Measurements from ENCODE around the gene NRF1. TPM values are rescaled to one million over a fixed set of nuclear protein-coding genes. Genes with fewer than 3 reads are reported as not detected.

Gene NRF1
- total and polyA plus RNA-seq, 2 of the 13 experiments (the other 11 are each of a cell fraction or from before 2014, with no cell fraction given): 9.3 to 10.1 TPM

DNA sequence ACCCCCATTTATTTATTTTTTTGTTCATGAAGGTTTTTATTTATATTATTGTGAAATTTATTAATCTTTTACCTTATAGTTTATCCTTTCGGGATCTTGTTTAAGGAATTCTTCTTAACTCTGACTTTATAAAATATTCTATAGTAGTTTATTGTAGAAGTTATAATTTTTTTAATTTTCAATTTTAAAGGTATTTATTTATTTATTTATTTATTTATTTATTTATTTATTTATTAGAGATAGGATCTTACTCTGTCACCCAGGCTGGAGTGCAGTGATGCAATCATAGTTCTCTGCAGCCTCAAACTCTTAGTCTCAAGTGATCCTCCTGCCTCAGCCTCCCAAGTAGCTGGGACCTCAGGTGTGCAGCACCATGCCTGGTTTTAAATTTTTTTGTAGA lies 56.0 kb downstream of the NRF1 start:
- in situ Hi-C loops (cut with HindIII; ENCODE audit: extremely low pct_ligation_motif_present, low pct_unique_long_range_greater_than_20kb): loop anchor here (10.0 kb wide), 1 partner anchor 347 kb away; no protein-coding TSS in a partner anchor
- no peaks in the 10 kb centered on the region for H3K79me2 ChIP-seq (ENCODE audit: insufficient read depth, low read length)
- FAIRE-seq: no peak

More for the DNA sequence above, 56.0 kb downstream of the NRF1 start:
- H3K4me2 ChIP-seq (ENCODE audit: low read depth, low read length): no peak overlapping the region
- ATAC-seq: no peak
- CTCF ChIA-PET (ENCODE audit: low intra/inter-chr PET ratio, low total read pairs): no interaction called here
- TF ChIP-seq, protein P1, sequence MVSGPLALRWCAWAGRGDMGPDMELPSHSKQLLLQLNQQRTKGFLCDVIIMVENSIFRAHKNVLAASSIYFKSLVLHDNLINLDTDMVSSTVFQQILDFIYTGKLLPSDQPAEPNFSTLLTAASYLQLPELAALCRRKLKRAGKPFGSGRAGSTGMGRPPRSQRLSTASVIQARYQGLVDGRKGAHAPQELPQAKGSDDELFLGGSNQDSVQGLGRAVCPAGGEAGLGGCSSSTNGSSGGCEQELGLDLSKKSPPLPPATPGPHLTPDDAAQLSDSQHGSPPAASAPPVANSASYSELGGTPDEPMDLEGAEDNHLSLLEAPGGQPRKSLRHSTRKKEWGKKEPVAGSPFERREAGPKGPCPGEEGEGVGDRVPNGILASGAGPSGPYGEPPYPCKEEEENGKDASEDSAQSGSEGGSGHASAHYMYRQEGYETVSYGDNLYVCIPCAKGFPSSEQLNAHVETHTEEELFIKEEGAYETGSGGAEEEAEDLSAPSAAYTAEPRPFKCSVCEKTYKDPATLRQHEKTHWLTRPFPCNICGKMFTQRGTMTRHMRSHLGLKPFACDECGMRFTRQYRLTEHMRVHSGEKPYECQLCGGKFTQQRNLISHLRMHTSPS (CRISPR knock-in tag; IDR thresholded peaks at IDR 0.05; ENCODE audit: low read depth): no peak
- TF ChIP-seq MED1 (CRISPR knock-in tag; IDR thresholded peaks at IDR 0.05) (no peak), SMAD1 (CRISPR knock-in tag; IDR thresholded peaks at IDR 0.05; ENCODE audit: borderline replicate concordance, low read depth) (no peak), ZNF121 (CRISPR knock-in tag; IDR thresholded peaks at IDR 0.05) (no peak), ZSCAN12 (CRISPR knock-in tag; IDR thresholded peaks at IDR 0.05) (no peak), ZNF768 (CRISPR knock-in tag; IDR thresholded peaks at IDR 0.05) (no peak), IKZF4 (CRISPR knock-in tag; IDR thresholded peaks at IDR 0.05; ENCODE audit: borderline replicate concordance, low read depth, not compliant biosample characterization) (no peak), ZKSCAN5 (CRISPR knock-in tag; IDR thresholded peaks at IDR 0.05) (no peak), JARID2 (CRISPR knock-in tag; IDR thresholded peaks at IDR 0.05; ENCODE audit: insufficient replicate concordance) (no peak), KLF13 (CRISPR knock-in tag; IDR thresholded peaks at IDR 0.05) (no peak), ZNF674 (CRISPR knock-in tag; IDR thresholded peaks at IDR 0.05; ENCODE audit: low read depth) (no peak), MED13 (CRISPR knock-in tag; IDR thresholded peaks at IDR 0.05) (no peak), MTF2 (CRISPR knock-in tag; IDR thresholded peaks at IDR 0.05; ENCODE audit: borderline replicate concordance) (no peak), SMC3 (IDR thresholded peaks at IDR 0.05; ENCODE audit: low read length) (no peak)
- TF ChIP-seq, protein P2, sequence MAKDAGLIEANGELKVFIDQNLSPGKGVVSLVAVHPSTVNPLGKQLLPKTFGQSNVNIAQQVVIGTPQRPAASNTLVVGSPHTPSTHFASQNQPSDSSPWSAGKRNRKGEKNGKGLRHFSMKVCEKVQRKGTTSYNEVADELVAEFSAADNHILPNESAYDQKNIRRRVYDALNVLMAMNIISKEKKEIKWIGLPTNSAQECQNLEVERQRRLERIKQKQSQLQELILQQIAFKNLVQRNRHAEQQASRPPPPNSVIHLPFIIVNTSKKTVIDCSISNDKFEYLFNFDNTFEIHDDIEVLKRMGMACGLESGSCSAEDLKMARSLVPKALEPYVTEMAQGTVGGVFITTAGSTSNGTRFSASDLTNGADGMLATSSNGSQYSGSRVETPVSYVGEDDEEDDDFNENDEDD (CRISPR knock-in tag; IDR thresholded peaks at IDR 0.05; ENCODE audit: borderline replicate concordance): no peak
- TF ChIP-seq, protein P3, sequence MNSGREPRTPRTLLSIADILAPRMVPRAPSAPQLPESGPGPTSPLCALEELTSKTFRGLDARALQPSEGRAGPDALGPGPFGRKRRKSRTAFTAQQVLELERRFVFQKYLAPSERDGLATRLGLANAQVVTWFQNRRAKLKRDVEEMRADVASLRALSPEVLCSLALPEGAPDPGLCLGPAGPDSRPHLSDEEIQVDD (CRISPR knock-in tag; IDR thresholded peaks at IDR 0.05; ENCODE audit: borderline replicate concordance): no peak
- TF ChIP-seq, protein P4, sequence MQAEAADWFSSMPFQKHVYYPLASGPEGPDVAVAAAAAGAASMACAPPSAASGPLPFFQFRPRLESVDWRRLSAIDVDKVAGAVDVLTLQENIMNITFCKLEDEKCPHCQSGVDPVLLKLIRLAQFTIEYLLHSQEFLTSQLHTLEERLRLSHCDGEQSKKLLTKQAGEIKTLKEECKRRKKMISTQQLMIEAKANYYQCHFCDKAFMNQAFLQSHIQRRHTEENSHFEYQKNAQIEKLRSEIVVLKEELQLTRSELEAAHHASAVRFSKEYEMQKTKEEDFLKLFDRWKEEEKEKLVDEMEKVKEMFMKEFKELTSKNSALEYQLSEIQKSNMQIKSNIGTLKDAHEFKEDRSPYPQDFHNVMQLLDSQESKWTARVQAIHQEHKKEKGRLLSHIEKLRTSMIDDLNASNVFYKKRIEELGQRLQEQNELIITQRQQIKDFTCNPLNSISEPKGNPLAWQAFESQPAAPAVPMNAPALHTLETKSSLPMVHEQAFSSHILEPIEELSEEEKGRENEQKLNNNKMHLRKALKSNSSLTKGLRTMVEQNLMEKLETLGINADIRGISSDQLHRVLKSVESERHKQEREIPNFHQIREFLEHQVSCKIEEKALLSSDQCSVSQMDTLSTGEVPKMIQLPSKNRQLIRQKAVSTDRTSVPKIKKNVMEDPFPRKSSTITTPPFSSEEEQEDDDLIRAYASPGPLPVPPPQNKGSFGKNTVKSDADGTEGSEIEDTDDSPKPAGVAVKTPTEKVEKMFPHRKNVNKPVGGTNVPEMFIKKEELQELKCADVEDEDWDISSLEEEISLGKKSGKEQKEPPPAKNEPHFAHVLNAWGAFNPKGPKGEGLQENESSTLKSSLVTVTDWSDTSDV (CRISPR knock-in tag; IDR thresholded peaks at IDR 0.05): no peak
- H3K36me3 ChIP-seq (replicated peaks in 1 of 2; ENCODE audit: control insufficient read depth in 1 of 2, insufficient read depth in 2 of 2, low read length in 2 of 2): peaks cover 2 to 16% of the 10 kb centered on the region in 2 experiments; a peak in 3 of 5 replicates
- H2AFZ ChIP-seq (ENCODE audit: low read length): no peak overlapping the region
- no TSS peak for BruUV-seq (replicated peaks)
- H3K27me3 ChIP-seq (ENCODE audit: control insufficient read depth in 1 of 2, insufficient read depth in 2 of 2, low read length in 2 of 2): no peaks in the 10 kb centered on the region
- intact Hi-C loops (cut with micrococcal nuclease; ENCODE audit: unreplicated experiment): no loop called here
- 100% methylated on average over 1 of the region's 1 CpG for WGBS (ENCODE audit: low lambda C conversion rate)
- no peak overlapping the region for H3K27ac ChIP-seq (ENCODE audit: extremely low read length, insufficient read depth, low read length)
- no peaks in the 10 kb centered on the region for H4K20me1 ChIP-seq (ENCODE audit: insufficient read depth, low read length)
- no peak for DNase-seq (ENCODE audit: low spot score)
- no peaks in the 10 kb centered on the region for H3K9me3 ChIP-seq (ENCODE audit: low read length)
- no peaks in the 10 kb centered on the region for H3K4me1 ChIP-seq (ENCODE audit: insufficient read depth, low read length)
- no peak overlapping the region for H3K4me3 ChIP-seq (replicated peaks in 1 of 3; ENCODE audit: insufficient read depth in 1 of 3, low read depth in 2 of 3, low read length in 3 of 3)
- H3K9ac ChIP-seq (ENCODE audit: insufficient read depth, low read depth, low read length): no peak overlapping the region
- POLR2A ChIA-PET: no interaction called here
